GM18907 (cell line): ENCODE data around the gene CHP2.
"Not testable (repeated sequence)": the region's sequence is repeated elsewhere in the genome, so short reads cannot be mapped to it uniquely, and the experiment has no call there.

Experiments used
- ATAC-seq: cut with Tn5 transposase; IDR thresholded peaks from one replicate; pipeline ENCODE4 v1.9.1; 2021; ENCODE audit warnings: mild to moderate bottlenecking, moderate library complexity; ENCODE audit not compliant: unreplicated experiment

Gene CHP2

GRCh38 chr16:23754594-23755483 is at the start of gene CHP2:
Gene CHP2, plus strand, starts transcription at chr16:23755026. Its CDS starts 24 bp downstream, at chr16:23755050.
- ATAC-seq = no peak

- ATAC-seq = no peak
Observed at GRCh38 chr16:23705517-23705902, 49.3 kb upstream of the CHP2 start.

- no peak for ATAC-seq
Observed at GRCh38 chr16:23706439-23706838, 48.4 kb upstream of the CHP2 start.

GRCh38 chr16:23709536-23709935 is 45.3 kb upstream of the CHP2 start:
- no peak for ATAC-seq

GRCh38 chr16:23710008-23710407 is 44.8 kb upstream of the CHP2 start:
- no peak for ATAC-seq

- no peak for ATAC-seq
Observed at GRCh38 chr16:23710504-23710903, 44.3 kb upstream of the CHP2 start.

- ATAC-seq = no peak
Observed at GRCh38 chr16:23711785-23712184, 43.0 kb upstream of the CHP2 start.

- ATAC-seq = no peak
Observed at GRCh38 chr16:23712976-23713375, 41.9 kb upstream of the CHP2 start, which contains the start of gene ERN2. Gene ERN2, minus strand, starts transcription at chr16:23713222. Its CDS starts 35 bp downstream, at chr16:23713187.

- no peak for ATAC-seq
Observed at GRCh38 chr16:23716484-23716883, 38.3 kb upstream of the CHP2 start.

GRCh38 chr16:23722613-23723240 is 32.1 kb upstream of the CHP2 start:
- ATAC-seq = not testable (repeated sequence)

- no peak for ATAC-seq
Observed at GRCh38 chr16:23724096-23724784, 30.6 kb upstream of the CHP2 start.

GRCh38 chr16:23724785-23725131 is 30.1 kb upstream of the CHP2 start:
- no peak for ATAC-seq

GRCh38 chr16:23726710-23727109 is 28.1 kb upstream of the CHP2 start:
- ATAC-seq = no peak

- no peak for ATAC-seq
Observed at GRCh38 chr16:23728112-23728477, 26.7 kb upstream of the CHP2 start.

- ATAC-seq = no peak
Observed at GRCh38 chr16:23729503-23730424, 25.1 kb upstream of the CHP2 start.

- ATAC-seq = no peak
Observed at GRCh38 chr16:23734176-23734893, 20.5 kb upstream of the CHP2 start.

- ATAC-seq = not testable (repeated sequence)
Observed at GRCh38 chr16:23737423-23738028, 17.3 kb upstream of the CHP2 start.

GRCh38 chr16:23739516-23739915 is 15.3 kb upstream of the CHP2 start:
- no peak for ATAC-seq

- no peak for ATAC-seq
Observed at GRCh38 chr16:23741675-23742303, 13.0 kb upstream of the CHP2 start.
